ENCODE results near the gene C1orf87.

Gene C1orf87

DNA sequence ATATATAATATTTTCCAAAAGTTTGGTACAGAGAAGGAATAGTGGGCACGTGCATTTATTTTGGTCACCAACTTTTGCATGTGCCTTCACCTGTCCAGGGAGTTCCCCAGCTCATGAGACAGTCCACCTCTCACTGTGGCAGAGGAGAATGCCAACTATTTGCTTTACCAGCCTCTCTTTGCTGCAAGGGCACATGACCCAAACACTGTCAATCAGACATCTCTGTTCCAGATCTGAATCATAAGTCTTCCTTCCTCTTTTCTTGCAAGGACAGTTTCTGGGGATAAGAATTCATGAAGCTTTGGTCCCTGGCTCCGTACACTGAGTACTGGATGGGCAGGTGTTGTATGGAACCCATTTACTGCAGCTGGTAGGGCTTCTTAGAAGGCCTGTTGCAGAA is 38.6 kb downstream of the C1orf87 start:
- Histone ChIP-seq H3K4me2 (ENCODE audit: low read depth, low read length) (no peak overlapping the region), H3F3A (ENCODE audit: insufficient read depth, low read length) (no peaks in the 10 kb centered on the region), H2AFZ (ENCODE audit: low read length) (no peak overlapping the region), H3K27me3 (replicated peaks; ENCODE audit: insufficient read depth, low read length) (no peaks in the 10 kb centered on the region), H3K9me2 (replicated peaks; ENCODE audit: insufficient read depth, low read length) (no peaks in the 10 kb centered on the region), H3K27ac (ENCODE audit: low read length) (no peak overlapping the region), H3K9me3 (replicated peaks; ENCODE audit: insufficient read depth, low read length) (no peaks in the 10 kb centered on the region), H4K20me1 (ENCODE audit: insufficient read depth, low read length) (no peaks in the 10 kb centered on the region), H3K79me2 (ENCODE audit: low read length) (no peaks in the 10 kb centered on the region), H3K4me3 (ENCODE audit: low read length) (no peak overlapping the region), H3K4me1 (ENCODE audit: low read length) (no peaks in the 10 kb centered on the region), H3K36me3 (replicated peaks; ENCODE audit: insufficient read depth, low read length) (no peaks in the 10 kb centered on the region), H3K9ac (ENCODE audit: low read length) (no peak overlapping the region)
- TF ChIP-seq EZH2phosphoT487 (IDR thresholded peaks at IDR 0.05; ENCODE audit: low read length) = no peak
- no peak for TF ChIP-seq EZH2 (optimal IDR thresholded peaks at IDR 0.05; ENCODE audit: low read depth, low read length)
- TF ChIP-seq, protein P1, sequence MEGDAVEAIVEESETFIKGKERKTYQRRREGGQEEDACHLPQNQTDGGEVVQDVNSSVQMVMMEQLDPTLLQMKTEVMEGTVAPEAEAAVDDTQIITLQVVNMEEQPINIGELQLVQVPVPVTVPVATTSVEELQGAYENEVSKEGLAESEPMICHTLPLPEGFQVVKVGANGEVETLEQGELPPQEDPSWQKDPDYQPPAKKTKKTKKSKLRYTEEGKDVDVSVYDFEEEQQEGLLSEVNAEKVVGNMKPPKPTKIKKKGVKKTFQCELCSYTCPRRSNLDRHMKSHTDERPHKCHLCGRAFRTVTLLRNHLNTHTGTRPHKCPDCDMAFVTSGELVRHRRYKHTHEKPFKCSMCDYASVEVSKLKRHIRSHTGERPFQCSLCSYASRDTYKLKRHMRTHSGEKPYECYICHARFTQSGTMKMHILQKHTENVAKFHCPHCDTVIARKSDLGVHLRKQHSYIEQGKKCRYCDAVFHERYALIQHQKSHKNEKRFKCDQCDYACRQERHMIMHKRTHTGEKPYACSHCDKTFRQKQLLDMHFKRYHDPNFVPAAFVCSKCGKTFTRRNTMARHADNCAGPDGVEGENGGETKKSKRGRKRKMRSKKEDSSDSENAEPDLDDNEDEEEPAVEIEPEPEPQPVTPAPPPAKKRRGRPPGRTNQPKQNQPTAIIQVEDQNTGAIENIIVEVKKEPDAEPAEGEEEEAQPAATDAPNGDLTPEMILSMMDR (IDR thresholded peaks at IDR 0.05; ENCODE audit: low read length) = no peak
- no peak for DNase-seq

DNA sequence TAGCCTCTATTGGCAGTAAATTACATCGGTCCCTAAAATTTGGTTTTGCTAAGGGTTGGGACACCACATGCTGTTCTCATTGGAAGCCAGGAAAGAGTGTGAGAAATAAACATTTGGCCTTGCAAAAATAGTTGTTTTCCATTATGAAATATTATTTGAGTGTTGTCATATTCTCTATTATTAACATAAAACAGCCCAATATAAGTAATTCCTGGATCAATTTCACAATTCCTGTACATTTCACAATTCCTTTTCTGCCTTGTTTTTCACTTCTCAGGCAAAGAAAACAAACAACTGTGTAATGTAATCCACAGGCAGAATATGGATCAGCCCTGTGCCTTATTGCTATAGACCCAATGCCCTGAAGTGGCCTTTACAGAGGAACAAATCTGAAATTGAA is 40.5 kb downstream of the C1orf87 start:
- Histone ChIP-seq H3K27ac (ENCODE audit: low read length) (no peak overlapping the region), H3K9ac (ENCODE audit: low read length) (no peak overlapping the region), H3K9me2 (replicated peaks; ENCODE audit: insufficient read depth, low read length) (no peaks in the 10 kb centered on the region), H3K27me3 (replicated peaks; ENCODE audit: insufficient read depth, low read length) (no peaks in the 10 kb centered on the region), H3K4me3 (ENCODE audit: low read length) (no peak overlapping the region), H3K79me2 (ENCODE audit: low read length) (no peaks in the 10 kb centered on the region), H3K36me3 (replicated peaks; ENCODE audit: insufficient read depth, low read length) (no peaks in the 10 kb centered on the region), H4K20me1 (ENCODE audit: insufficient read depth, low read length) (no peaks in the 10 kb centered on the region), H3K4me2 (ENCODE audit: low read depth, low read length) (no peak overlapping the region), H3K4me1 (ENCODE audit: low read length) (no peaks in the 10 kb centered on the region), H3K9me3 (replicated peaks; ENCODE audit: insufficient read depth, low read length) (no peaks in the 10 kb centered on the region), H2AFZ (ENCODE audit: low read length) (no peak overlapping the region), H3F3A (ENCODE audit: insufficient read depth, low read length) (no peaks in the 10 kb centered on the region)
- TF ChIP-seq, protein P1 (IDR thresholded peaks at IDR 0.05; ENCODE audit: low read length) = no peak
- TF ChIP-seq EZH2 (optimal IDR thresholded peaks at IDR 0.05; ENCODE audit: low read depth, low read length) = no peak
- no peak for TF ChIP-seq EZH2phosphoT487 (IDR thresholded peaks at IDR 0.05; ENCODE audit: low read length)
- no peak for DNase-seq

DNA sequence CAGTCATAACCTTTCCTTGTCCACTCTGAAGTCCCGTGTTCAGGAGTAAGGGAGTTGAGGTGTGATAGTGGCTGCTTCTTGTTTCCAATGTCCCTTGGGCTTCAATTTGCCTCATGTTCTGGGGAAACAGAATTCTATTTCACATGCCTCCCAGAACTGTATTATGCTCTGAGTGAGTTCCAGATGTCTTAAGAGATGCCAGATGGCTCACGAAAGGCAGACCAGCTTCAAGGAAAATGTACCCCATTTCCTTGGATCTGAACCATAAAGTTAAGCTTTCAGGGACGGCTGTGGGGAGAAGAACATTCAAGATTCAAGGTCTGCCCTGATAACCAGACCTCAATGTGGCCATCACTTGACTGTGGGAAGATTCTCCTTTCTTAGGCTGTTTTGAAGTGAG is 42.4 kb downstream of the C1orf87 start:
- no peaks in the 10 kb centered on the region for H3K4me1 ChIP-seq (ENCODE audit: low read length)
- no peak for DNase-seq
- no peak for TF ChIP-seq EZH2phosphoT487 (IDR thresholded peaks at IDR 0.05; ENCODE audit: low read length)
- TF ChIP-seq, protein P1 (IDR thresholded peaks at IDR 0.05; ENCODE audit: low read length) = no peak
- TF ChIP-seq EZH2 (optimal IDR thresholded peaks at IDR 0.05; ENCODE audit: low read depth, low read length) = no peak
- no peak overlapping the region for H2AFZ ChIP-seq (ENCODE audit: low read length)
- H3K79me2 ChIP-seq (ENCODE audit: low read length) = no peaks in the 10 kb centered on the region
- H3K4me2 ChIP-seq (ENCODE audit: low read depth, low read length) = no peak overlapping the region
- H3K9ac ChIP-seq (ENCODE audit: low read length) = no peak overlapping the region
- H3K9me2 ChIP-seq (replicated peaks; ENCODE audit: insufficient read depth, low read length) = no peaks in the 10 kb centered on the region
- H3K27me3 ChIP-seq (replicated peaks; ENCODE audit: insufficient read depth, low read length) = no peaks in the 10 kb centered on the region
- no peaks in the 10 kb centered on the region for H4K20me1 ChIP-seq (ENCODE audit: insufficient read depth, low read length)
- no peak overlapping the region for H3K27ac ChIP-seq (ENCODE audit: low read length)
- H3K4me3 ChIP-seq (ENCODE audit: low read length) = no peak overlapping the region
- no peaks in the 10 kb centered on the region for H3K36me3 ChIP-seq (replicated peaks; ENCODE audit: insufficient read depth, low read length)
- no peaks in the 10 kb centered on the region for H3F3A ChIP-seq (ENCODE audit: insufficient read depth, low read length)
- no peaks in the 10 kb centered on the region for H3K9me3 ChIP-seq (replicated peaks; ENCODE audit: insufficient read depth, low read length)
